ENCODE data around the gene DYTN.
"Not testable (repeated sequence)": the region's sequence is repeated elsewhere in the genome, so short reads cannot be mapped to it uniquely, and the experiment has no call there.

The DYTN gene

DNA sequence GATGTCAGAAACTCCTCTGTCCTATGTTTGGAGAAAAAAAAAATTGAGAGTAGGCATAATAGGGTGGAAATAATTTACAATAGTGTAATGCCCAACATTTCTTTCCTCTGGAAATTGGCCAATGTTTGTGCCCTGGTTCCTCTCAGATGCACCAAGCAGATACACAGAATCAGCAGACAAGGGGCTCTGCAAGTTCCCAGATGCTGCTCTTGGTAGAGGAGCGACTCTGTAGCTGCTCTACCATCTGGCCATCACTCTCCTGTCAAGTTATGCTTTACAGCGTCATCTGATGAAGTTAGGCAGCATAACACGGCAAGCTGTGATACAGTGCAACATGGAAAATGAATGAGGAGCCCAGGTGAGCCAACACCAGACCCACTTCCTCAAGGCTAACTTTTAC is 1.6 kb downstream of the DYTN start:
- TF ChIP-seq, protein P1, sequence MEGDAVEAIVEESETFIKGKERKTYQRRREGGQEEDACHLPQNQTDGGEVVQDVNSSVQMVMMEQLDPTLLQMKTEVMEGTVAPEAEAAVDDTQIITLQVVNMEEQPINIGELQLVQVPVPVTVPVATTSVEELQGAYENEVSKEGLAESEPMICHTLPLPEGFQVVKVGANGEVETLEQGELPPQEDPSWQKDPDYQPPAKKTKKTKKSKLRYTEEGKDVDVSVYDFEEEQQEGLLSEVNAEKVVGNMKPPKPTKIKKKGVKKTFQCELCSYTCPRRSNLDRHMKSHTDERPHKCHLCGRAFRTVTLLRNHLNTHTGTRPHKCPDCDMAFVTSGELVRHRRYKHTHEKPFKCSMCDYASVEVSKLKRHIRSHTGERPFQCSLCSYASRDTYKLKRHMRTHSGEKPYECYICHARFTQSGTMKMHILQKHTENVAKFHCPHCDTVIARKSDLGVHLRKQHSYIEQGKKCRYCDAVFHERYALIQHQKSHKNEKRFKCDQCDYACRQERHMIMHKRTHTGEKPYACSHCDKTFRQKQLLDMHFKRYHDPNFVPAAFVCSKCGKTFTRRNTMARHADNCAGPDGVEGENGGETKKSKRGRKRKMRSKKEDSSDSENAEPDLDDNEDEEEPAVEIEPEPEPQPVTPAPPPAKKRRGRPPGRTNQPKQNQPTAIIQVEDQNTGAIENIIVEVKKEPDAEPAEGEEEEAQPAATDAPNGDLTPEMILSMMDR (IDR thresholded peaks at IDR 0.05; ENCODE audit: low read depth, low read length): no peak
- no peak for DNase-seq (ENCODE audit: extremely low read depth, low read depth)

DNA sequence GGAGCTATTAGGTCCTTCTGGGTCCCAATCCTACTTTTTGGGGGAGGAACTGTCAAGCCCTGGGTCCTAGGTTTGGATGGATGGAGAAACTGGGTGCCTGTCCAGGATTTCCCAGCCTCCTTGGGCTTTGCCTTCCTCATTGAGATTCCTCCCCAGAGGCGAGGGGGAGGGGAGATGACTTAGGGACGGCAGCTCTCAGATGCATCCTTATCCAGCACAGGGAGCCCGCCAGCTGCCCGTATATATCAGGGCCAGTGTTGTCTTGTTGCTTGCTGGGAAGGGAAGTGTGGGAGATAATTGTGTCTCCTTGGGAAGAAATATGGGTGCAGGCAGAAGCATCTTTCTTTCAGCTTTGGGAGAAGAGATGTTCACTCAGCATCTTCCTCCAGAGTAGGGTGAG is 3.0 kb downstream of the DYTN start:
- not testable (repeated sequence) for DNase-seq (ENCODE audit: extremely low read depth, low read depth)

DNA sequence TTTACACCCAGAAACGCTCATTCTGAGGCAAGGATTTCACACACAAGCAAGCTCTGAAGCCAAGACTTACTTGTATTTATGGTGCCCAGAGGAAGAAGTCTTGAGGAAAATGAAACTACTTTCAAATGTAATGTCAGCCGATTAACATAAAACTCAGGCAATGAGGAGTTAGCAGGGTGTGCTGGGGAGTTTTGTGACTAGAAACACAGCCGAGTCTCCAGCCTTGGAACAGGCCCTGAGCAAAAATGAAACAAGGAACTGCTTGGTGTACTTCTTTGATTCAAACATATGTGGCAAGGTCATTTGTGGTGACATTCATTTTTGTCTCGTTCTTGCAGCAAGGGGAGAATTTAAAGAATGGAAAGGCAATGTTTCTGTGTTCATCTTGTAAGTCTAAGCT is 4.5 kb downstream of the DYTN start:
- TF ChIP-seq, protein P1 (IDR thresholded peaks at IDR 0.05; ENCODE audit: low read depth, low read length): no peak
- no peak for DNase-seq (ENCODE audit: extremely low read depth, low read depth)

DNA sequence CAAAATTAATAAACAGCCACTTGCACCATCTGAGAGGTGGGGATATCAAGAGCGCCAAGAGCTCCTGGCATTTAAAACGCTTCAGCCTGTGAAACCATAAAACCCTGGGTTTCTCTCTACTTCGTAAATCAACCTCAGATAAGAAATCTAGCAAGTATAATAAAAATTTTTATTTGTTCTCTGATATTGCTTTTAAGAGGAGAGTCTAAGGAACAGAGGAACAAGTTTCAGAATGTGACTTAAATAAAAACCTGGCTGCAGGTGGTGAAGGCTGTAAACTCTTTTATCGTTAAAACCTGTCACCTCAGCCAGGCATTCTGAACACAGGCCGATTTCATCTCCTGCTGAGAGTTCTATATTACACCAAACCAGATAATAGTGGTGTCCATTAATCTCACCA is 9.9 kb downstream of the DYTN start:
- no peak for DNase-seq (ENCODE audit: extremely low read depth, low read depth)
- TF ChIP-seq, protein P1 (IDR thresholded peaks at IDR 0.05; ENCODE audit: low read depth, low read length): no peak

DNA sequence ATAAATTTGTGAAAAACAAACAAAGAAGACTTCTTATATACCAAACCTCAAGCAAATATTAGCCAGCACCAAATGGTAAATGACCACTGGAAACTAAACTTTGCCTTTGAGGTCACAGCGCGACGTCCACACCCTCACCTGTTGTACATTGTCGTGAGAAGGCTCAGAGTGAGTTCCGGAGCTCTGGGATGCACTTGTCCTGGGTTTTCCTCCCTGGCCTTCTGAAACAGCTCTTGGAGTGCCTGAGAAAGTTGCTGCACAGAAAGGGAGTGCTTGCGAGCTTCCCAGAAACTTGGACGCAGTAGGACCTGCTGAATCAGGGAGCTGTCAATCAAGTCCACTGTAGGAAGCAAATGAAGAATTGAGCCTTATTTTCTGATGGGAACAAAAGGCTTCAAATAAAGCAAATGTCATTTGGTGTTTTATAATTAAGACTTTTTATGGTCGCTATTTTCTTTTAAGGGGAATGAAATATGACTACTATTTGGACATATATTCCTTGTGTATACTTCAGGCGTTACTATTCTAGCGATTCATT is 11.0 kb downstream of the DYTN start:
- no peak for DNase-seq (ENCODE audit: extremely low read depth, low read depth)
- TF ChIP-seq, protein P1 (IDR thresholded peaks at IDR 0.05; ENCODE audit: low read depth, low read length): no peak

DNA sequence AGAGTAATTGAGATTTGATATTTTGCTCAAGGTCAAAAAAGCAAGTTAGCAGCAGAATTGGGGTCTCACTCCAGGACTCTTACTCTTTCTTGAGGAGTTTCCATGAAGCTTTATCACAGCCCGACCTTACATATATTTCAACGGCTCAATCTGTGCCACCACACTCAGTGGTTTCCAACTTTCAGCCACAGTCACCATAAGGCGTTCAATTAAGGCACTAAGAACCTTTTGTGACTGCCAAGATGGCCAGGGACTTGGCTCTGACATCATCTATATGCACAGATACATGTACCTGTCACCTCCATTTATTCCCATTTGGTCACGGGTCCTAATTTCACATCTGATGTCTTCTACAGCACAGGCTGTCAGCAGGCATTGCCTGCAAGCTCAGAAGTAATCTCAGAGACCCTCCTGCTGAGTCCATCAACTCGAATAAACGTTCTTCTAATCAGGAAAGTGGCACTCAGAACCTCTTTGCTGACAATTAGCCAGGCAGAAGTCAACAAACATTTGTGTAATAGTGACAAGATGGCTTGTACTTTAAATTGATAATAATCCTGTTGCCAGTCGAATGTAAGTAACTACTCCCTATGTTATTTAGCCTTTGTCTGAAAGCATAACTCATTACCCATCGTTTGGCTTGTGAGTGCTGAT is 16.1 kb downstream of the DYTN start:
- TF ChIP-seq, protein P1 (IDR thresholded peaks at IDR 0.05; ENCODE audit: low read depth, low read length): no peak
- DNase-seq (ENCODE audit: extremely low read depth, low read depth): no peak

DNA sequence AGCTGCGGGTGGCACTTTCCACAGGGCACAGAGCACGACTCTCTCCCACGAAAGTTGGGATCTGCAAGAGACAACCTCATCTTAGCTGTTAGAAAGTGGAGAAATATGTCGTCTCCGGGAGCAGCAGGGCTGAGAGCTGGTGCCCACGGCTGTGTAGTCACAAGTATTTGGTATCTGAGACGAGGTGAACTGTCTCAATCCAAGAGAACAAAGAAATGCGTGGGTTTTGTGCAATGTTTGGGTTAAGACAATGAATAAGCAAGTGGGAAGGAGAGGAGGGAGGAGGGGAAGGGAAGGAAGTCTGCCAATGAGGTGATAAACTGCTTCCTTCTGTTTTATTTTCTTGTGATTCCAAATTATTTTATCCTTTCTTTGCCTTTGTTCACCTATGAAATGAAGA is 18.0 kb downstream of the DYTN start:
- TF ChIP-seq, protein P1 (IDR thresholded peaks at IDR 0.05; ENCODE audit: low read depth, low read length): no peak

DNA sequence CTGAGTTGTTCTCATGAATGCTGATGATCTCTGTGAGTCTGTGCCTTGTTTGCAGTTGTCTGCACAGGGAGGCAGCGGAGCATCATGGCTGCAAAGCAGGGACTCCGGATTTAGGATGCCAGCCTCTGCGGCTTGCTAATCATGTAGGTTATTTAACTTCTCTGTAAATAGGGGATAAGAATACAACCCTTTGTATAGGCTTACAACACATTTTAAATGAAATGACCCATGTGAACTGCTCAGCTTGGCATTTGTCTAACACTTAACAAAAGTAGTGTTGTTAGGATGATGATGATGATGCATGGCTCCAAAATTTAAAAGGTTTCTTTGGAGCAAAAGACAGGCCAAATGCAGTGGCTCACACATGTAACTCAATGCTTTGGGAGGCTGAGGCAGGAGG is 19.4 kb downstream of the DYTN start:
- TF ChIP-seq, protein P1 (IDR thresholded peaks at IDR 0.05; ENCODE audit: low read depth, low read length): no peak
- no peak for DNase-seq (ENCODE audit: extremely low read depth, low read depth)

More for the DNA sequence above, 18.0 kb downstream of the DYTN start:
- no peak for DNase-seq (ENCODE audit: extremely low read depth, low read depth)

Data from AG09319 (cell line).